OCI-M1 (cell line): ENCODE data around the gene RNF130.

Source experiments
- DNase-seq: peaks from one replicate; lab custom pipeline; 2025; lab: John Stamatoyannopoulos, UW

RNF130 gene

GRCh38 chr5:179916523-179916922 is 155.0 kb downstream of the RNF130 start:
- no peak for DNase-seq

GRCh38 chr5:179915406-179915935 is 156.1 kb downstream of the RNF130 start:
- no peak for DNase-seq

- DNase-seq, result peak; percentile 20
Observed at GRCh38 chr5:179914032-179914755, 157.4 kb downstream of the RNF130 start.

GRCh38 chr5:179913461-179913860 is 158.1 kb downstream of the RNF130 start:
- DNase-seq, result no peak

- no peak for DNase-seq
Observed at GRCh38 chr5:179912951-179913350, 158.6 kb downstream of the RNF130 start.

GRCh38 chr5:179912386-179912785 is 159.2 kb downstream of the RNF130 start:
- DNase-seq, result no peak

- no peak for DNase-seq
Observed at GRCh38 chr5:179909224-179909623, 162.3 kb downstream of the RNF130 start.

GRCh38 chr5:179908528-179908927 is 163.0 kb downstream of the RNF130 start:
- no peak for DNase-seq

GRCh38 chr5:179907556-179908324 is 163.8 kb downstream of the RNF130 start, which contains the start of gene TBC1D9B:
TBC1D9B (minus strand) TSS chr5:179907897; CDS start chr5:179907821, 76 bp downstream.
- peak; percentile 78 for DNase-seq

GRCh38 chr5:179906795-179907555 is 164.6 kb downstream of the RNF130 start:
- DNase-seq, result peak; percentile 20

GRCh38 chr5:179906294-179906794 is 165.2 kb downstream of the RNF130 start:
- no peak for DNase-seq

GRCh38 chr5:179905161-179905560 is 166.4 kb downstream of the RNF130 start:
- peak; percentile 79 for DNase-seq
